CD1c-positive myeloid dendritic cell (primary cell): ENCODE results near the gene SMAD3.
A peak's percentile ranks its signal among the peaks of the same experiment; 100 is the strongest.
"Not testable (repeated sequence)": the region's sequence is repeated elsewhere in the genome, so short reads cannot be mapped to it uniquely, and the experiment has no call there.

Source experiments
- DNase-seq: peaks from one replicate; pipeline ENCODE4 v3.0.0-alpha.2; 2016; ENCODE audit errors: extremely low spot score

Gene SMAD3

DNA sequence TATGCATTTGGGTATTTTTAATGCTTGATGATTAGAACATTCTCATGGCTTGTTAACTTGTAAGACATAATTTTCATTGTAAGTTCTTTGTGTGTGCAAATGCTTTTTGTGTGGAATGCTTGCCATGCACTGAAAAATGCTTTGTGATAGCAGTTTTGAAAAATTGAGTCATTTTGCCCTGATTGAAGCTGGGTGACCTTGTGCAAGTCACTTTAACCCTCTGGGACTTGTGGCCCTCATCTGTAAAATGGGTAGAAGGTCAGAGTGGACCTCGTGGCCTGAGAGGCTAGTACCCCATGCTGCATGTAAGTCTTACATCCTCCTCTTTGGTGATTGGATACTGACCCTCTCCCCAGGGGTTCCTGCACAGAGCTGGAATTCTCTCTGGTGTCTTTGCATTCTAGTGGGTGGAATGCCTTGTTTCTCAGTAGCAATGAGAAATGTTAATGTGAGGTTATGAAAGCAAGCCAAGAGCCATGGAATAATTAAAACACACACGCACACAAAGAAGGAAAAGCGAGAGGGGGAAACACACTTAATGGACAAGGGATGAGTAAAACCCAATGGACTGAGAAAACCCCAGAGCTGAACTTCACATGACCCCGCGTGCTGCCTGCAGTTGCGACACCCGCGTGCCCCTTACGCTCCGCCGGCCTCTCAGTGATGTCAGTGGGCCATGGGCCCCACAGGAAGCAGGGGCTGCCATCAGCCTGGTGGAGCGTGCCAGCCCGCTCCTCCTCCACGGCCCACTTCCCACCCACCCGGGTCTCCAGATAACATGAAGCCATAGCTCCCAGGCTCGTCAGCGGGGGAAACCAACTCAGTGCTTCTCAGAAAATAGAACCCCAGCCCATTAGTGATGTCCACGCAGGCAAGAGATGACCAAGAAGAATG lies 44.0 kb downstream of the SMAD3 start:
- DNase-seq, result peak; percentile 85

DNA sequence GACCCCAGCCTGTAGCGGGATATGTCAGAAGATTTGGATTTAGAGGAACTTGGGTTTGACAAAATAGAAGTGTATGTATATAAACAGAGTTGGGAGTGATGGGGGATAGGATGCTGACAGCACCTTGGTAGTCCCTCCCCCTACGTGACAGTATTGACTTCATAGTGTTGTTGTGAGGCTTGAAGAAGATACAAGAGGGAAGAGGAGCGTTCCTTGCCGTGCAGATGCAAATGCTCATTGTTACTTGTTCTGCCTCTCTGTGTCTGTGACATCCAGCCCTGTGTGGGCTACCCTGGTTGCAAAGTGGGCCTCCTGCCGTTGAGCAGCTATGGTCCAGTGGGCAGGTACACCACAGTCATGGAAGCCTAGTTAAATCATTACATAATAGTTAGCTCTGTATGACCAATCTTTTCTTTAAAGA lies 45.0 kb downstream of the SMAD3 start:
- DNase-seq, result peak; percentile 38

DNA sequence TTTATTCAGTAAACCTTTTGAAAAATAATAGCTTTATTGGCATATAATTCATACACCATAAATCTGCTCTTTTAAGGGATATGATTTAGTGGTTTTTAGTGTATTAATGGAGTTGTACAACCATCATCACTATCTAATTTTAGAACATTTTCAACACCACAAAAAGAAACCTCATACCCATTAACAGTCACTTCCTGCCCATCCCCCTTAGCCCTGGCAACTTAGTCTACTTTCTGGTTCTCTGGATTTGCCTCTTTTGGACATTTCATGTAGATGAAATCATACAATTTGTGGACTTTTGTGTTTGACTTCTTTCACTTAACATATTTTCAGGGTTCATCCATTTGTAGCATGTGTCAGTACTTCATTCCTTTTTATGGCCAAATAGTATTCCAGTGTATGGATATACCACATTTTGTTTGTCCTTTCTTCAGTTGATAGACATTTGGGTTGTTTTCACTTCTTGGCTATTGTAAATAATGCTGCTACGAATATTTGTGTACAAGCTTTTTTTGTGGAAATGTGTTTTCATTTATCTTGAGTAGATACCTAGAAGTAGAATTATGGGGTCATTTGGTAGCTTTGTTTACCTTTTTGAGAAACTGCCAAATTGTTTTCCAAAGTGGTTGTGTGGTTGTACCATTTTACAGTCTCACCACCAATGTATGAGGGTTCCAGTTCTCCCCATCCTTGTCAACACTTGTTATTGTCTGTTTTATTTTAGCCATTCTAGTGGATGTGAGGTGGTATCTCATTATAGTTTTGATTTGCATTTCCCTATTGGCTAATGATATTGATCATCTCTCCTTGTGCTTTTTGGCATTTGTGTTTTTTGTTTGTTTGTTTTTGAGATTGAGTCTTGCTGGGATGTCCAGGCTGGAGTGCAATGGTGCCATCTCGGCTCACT lies 45.8 kb downstream of the SMAD3 start:
- no peak for DNase-seq

DNA sequence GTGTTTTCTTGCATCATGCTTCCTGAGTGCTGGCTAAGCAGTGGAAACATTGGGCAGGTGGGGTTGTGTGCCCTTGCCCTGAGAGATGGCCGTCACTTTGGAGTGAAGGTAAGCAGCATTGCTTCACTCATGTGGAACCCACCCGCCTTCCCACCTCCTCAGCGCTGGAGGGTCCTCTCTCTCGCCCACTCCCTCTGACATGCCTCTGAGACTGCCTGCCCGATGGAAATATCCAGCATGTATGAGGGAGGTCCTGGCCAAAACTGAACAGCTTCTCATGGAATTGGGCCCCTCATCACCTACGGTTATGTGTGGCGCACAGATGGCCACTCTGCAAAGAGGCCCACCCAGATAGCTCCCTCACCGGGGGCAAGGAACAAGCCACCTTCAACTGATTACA lies 48.6 kb downstream of the SMAD3 start:
- no peak for DNase-seq

DNA sequence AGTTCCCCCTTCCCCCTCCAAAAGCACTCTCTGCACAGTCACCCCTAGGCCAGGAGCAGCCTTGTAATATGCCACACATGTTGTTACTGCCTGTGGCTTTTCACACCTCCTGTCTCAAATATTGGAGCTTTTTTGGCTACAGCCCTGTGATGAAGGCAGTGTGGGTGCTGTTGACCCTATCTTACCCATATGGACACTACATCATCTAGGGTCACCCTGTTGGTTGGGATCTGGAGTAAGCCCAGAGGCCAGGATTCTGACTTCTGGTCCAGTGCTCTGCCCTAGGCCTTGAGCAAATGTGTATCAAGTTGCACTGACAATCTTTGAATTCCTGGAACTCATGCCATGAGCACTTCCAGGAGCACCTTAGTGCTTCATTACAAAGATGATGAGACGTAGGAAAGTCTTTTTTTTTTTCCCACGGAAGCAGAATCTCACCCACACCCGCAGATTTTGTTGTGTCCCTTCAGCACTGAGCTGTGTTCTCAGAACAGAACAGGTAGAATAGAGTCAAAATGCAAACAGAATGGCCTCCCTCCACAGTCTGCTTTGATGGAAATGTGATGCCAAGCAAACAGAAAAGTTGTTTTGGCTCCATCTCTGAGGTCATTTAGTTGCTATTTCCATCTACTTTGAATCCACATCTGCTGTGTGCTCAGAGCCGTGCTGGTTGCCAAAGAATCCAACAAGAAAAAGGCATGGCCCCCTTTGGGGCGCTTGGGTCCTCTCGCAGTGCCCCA lies 49.6 kb downstream of the SMAD3 start:
- no peak for DNase-seq

DNA sequence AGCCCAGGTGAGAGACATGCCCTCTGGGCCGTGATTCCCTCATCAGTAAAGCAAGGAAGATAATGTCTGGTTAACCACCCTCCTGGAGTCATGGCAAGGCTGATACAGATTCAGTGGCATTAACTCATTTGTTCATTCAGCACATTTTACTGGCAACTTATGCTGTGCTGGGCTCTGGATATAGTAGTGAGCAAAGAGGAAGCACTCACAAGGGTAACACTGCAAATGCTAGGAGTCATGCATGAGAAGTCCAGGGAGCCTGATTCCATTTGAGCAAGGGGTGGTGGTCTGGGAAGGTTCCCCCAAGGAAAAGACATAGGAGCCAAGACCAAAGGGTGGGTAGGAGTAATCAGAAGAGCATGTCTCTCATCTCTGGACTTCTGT lies 50.2 kb downstream of the SMAD3 start:
- DNase-seq, result peak; percentile 45

DNA sequence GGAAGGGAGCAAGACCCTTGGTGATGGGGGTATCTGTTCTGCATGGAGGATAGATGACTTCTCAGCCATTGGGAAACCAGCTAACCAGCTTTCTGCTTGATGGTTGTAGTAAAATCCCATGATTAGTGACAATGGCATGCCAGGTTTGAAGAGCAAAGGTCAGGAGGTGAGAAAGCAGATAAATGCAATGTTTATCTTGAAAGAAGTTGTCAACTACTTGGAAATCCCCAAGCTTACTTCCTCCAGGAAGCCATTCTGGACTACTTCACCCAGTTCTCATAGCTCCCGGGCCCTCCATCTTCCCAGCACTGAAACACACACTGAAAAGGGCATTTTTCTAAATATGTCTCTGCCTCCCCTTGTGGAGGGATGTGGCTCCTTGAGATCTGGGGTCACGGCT lies 51.3 kb downstream of the SMAD3 start:
- peak; percentile 81 for DNase-seq

DNA sequence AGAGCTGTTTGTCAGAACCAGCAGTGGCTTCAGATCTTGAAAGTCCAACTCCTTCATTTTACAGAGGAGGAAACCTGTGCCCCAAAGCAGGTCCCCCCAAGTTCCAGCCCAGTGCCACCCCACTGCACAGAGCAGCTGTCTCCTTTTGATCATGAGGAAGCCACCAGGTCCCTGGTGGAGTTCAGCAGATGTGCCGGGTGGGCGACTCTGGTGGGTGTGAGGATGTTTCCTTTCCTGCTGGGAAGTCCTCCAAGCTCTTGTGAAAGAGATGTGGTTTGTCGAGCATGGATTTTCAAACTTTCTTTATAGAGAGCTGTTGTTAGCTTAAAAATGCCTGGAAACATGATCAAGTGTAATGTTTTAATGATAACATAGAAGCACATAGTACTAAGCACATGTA lies 52.0 kb downstream of the SMAD3 start:
- DNase-seq, result peak; percentile 85

DNA sequence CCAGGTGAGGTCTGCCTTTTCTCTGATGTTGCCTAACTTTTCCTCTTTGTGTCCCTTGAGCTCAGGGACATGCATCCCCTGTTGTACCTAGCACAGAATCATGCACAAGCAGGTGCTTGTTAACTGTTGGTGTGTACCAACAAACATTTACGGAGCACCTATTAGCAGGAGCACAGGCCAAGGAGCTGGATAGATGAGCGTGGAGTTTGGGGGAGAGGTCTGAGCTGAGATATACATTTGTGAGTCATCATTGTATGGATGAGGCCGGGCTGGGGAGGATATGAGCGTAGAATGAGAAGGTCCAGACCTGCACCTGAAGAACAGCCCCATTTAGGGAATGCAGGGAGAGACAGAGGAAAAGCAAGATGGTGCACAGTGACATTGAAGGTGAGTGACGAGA lies 53.4 kb downstream of the SMAD3 start:
- DNase-seq, result no peak

DNA sequence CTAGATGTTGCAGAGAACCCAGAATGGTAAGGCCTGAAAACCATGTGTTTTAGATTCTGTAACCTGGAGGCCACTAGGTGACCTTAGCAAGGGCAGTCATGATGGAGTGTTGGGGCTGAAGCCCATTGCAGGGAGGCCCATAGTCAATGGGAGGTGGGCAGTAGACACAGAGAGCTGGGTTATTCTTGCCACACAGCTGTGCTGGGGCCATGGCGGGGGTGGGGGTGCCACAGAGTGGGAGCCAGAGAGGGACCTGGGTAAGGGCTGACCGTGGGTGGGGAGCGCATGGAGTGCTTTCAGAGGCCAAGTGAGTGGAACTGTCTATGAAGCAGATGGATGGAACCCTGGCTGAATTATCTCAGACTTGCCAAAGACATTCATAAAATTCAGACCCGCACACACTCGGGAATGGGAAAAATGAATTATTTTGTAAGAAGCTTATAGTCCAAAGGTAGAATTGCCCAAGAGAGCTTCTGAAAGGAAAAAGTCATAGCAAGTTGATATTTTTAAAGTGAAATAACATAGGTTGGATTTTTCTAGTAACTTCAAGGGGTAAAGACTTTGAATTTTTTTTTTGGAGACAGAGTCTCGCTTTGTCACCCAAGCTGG lies 53.9 kb downstream of the SMAD3 start:
- DNase-seq, result no peak

DNA sequence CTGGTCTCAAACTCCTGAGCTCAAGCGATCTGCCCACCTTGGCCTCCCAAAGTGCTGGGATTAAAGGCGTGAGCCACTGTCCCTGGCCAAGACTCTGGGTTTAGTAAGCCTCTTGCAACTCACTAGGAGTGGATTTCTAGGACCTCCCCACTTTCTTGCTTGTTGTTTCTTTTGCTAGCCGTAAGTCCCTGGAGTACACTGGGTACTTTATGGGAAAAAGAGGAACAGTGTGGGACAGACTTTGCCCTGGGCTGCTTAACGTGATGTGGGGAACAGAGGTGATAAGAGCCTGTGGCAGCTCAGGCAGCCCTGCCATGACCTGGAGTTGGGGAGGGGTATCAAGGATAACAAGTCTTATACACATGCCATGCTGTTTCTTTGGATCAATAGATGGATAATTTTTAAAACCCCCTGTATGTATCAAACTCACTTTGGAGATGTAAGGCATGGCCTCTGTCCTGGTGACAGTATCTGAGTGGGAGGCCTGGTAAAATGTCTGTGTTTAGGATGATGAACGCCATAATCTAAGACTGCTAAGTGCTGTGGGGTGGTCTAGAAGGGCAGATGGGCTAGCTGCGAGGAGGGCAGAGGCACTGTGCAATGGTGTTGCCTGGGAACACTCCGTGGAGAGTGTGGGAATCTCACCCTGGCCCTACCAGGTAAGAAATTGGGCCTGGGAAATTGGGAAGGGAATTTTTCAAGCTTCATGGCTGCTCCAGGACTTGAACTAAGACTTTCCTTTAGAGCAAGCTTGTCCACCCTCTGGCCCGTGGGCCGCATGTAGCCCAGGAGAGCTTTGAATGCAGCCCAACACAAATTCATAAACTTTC lies 54.8 kb downstream of the SMAD3 start:
- peak; percentile 51 for DNase-seq

DNA sequence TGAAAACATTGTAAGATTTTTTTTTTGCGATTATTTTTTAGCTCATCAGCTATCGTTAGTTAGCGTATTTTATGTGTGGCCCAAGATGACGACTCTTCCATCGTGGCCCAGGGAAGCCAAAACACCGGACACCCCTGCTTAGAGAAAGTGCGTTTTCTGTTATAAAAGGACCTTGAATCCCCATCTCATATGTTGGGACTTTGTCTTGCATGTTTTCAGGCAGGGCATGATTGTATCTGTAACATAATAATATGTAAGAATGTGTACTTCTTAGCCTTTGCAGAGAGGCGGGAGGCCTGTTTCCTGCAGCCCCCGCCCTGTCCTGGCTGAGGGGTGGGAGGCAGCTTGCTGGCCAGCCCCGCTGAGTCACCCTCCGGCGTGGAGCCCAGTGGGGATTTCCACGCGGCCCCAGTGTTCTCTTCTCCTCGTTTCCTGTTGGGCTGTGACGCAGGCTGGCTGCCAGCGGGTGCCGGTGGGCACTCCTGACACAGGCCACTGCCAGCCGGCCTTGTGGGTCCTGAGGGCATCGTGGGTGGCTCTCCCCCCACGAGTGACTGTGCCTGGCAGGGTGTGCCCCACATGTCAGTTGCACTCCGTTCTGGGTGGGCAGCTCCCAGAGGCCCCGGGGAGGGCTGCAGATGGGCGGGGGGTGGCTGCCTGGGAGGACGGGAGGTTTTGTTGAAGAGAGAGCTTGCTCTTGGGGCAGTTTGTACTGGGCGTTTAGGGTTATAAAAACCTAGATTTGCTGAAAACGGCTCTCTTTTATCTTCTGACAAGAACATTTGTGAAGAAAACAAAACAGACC lies 55.6 kb downstream of the SMAD3 start:
- peak; percentile 94 for DNase-seq

DNA sequence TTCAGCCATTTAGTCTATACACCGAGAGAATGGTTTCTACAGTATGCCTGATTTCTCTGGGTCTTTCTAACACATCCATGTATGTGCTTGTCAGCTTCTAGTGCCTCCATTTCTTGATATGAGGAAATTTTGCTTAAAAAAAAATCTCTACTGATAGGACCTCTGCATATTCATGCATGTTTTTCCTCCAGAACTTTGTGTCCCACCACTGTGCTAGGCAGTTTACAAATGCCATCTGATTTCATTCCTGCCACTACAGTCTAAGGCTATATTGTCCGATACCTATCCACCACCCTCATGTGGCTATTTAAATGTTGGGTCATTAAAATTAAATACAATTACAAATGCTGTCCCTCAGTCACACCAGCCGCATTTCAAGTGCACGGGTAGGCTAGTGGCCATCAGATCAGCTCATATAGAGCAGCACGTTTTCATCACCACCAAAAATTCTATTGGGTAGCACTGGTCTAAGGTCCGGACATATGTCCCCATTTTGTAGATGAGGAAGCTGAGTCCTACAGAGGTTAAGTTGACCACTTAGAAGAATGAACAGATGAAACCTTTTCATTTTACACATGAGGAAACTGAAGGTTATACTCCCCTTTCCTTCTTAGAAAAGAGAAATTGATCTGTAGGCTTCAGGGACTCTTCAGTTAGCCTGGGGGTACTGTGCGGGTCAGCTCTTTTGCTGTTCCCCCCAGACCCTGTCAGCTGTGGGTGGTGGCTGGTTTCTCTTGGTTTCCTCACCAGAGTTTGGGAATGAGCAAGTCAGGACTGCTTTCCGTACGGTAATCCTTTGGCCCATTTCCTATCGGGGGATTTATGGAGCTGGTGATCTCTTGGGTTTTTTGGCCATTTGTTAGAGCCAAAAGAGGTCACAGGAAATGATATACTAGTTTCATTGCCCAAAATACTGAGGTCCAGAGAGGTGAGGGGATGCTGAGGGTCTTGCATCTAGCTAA lies 56.5 kb downstream of the SMAD3 start:
- DNase-seq, result no peak

DNA sequence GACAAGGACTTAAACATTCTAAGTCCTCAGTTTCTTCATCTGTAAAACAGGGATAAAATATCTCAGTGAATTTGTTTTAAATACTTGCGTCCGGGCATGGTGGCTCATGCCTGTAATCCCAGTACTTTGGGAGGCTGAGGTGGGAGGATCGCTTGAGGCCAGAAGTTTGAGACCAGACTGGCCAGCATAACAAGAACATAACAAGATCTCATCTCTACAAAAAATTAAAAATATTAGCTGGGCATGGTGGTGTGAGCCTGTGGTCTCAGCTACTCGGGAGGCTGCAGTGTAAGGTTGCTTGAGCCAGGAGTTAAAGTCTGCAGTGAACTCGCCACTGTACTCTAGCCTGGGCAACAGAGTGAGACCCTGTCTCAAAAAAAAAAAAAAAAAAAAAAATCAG lies 57.4 kb downstream of the SMAD3 start:
- DNase-seq, result not testable (repeated sequence)

DNA sequence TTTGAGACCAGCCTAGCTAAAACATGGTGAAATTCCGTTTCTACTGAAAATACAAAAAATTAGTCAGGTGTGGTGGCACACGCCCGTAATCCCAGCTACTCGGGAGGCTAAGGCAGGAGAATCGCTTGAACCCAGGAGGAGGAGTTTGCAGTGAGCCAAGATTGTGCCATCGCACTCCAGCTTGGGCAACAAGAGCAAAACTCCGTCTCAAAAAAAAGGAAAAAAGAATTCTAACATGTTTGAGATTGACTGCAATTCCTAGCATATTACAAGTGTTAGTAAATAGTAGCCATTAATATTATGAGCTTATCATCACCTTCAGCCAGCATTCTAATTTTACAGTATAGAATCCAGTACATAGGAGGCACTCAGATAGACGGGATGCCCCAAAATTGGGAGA lies 57.9 kb downstream of the SMAD3 start:
- not testable (repeated sequence) for DNase-seq

DNA sequence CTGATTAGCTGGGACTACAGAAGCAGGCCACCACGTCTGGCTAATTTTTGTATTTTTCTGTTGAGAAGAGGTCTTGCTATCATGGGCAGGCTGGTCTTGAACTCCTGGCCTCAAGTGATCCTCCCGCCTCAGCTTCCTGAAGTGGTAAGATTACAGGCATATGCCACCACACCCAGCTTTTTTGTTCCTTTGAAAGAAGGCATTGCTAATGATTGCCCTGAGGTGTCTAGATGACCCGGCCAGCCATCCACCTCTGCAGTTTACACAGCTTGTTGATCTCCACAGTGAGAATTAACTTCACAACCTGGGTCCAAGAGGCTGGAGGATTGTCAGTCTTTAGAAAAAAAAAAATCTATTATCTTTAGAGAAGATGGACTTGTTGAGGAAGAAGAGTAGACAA lies 58.7 kb downstream of the SMAD3 start:
- DNase-seq, result no peak

DNA sequence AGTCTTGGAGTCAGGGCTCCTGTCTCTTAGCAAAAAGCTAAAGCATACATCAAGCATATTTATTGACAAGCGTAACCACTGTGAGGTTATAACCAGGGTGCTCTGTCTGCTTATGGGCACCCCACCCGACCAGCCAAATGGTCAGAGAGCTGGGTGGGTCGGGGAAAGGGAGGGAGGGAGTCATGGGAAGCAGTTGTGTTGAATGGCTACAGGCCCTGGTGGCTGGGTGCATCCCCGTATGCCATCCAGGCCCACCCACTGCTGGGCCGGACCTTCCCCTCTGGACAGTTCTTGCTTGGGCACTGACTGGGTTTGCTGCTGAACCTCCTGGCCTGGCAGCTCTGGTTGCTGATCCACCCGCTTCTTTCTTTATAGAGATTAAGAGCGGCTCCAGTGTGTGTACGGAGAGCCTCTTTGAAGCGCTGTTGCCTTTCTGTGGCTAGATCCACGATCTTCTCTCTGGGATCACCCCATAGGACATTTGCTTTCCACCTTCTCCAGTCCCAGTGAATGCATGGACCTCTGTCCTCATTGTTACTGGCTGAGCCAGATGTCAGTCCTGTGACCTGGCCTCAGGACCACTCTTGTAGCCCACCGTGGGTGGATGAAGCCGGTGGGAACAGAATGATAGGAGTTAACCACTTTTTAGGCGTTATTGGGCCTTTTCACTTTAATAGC lies 59.6 kb downstream of the SMAD3 start:
- DNase-seq, result no peak
